PC-9 (cell line): Measurements from ENCODE around the gene NMNAT2. TPM values are rescaled to one million over a fixed set of nuclear protein-coding genes. Genes with fewer than 3 reads are reported as not detected.

Experiments used
- BruUV-seq: library from RNA; stranded (reverse); fragments of 400-500 nt; replicated peaks from 2 replicates; lab custom pipeline; 2021; lab: Mats Ljungman, UMichigan
- CTCF ChIA-PET: fragments of 300-600 bp; sonication (Branson Sonifier 250); formaldehyde crosslinking; loops from one replicate; lab custom pipeline; 2022; ENCODE audit warnings: antibody characterized with exemption; lab: Charles Lee
- POLR2A ChIA-PET: fragments of 300-600 bp; sonication (Branson Sonifier 250); formaldehyde crosslinking; loops from one replicate; lab custom pipeline; 2022; ENCODE audit warnings: antibody characterized with exemption; ENCODE audit not compliant: unreplicated experiment; lab: Charles Lee
- DNase-seq, 2 experiments: peaks; one replicate each; pipeline versions ENCODE4 v3.0.0 to v3.0.0-alpha.2; 2015 to 2022; ENCODE audit warnings: mixed read lengths in 1 of 2
- H2AFZ ChIP-seq: fragments of 200-600 bp; sonication (generic); 2 replicates; pipeline ENCODE4 v1.8.1; 2017; ENCODE audit warnings: antibody characterized with exemption
- H3F3A ChIP-seq: fragments of 200-600 bp; sonication (generic); 2 replicates; pipeline ENCODE4 v1.8.1; 2017; ENCODE audit warnings: antibody characterized with exemption, mild to moderate bottlenecking, low read depth; ENCODE audit not compliant: insufficient read depth
- H3K27ac ChIP-seq: fragments of 200-600 bp; sonication (generic); 2 replicates; pipeline ENCODE4 v1.6.1; 2016; ENCODE audit warnings: mixed run types
- H3K27me3 ChIP-seq: fragments of 200-600 bp; sonication (generic); 2 replicates; pipeline ENCODE4 v1.6.1; 2016; ENCODE audit warnings: low read depth, mixed run types; ENCODE audit not compliant: insufficient read depth
- H3K36me3 ChIP-seq: fragments of 200-600 bp; sonication (generic); 2 replicates; pipeline ENCODE4 v1.6.1; 2016; ENCODE audit warnings: low read depth, mixed run types
- H3K4me1 ChIP-seq: fragments of 200-600 bp; sonication (generic); replicated peaks from 2 replicates; pipeline ENCODE4 v1.6.1; 2016; ENCODE audit warnings: mixed run types; ENCODE audit not compliant: insufficient read depth
- H3K4me2 ChIP-seq: fragments of 200-600 bp; sonication (generic); 2 replicates; pipeline ENCODE4 v1.6.1; 2017; ENCODE audit warnings: mixed run types
- H3K4me3 ChIP-seq: fragments of 200-600 bp; sonication (generic); 2 replicates; pipeline ENCODE4 v1.6.1; 2016; ENCODE audit warnings: mixed run types
- H3K79me2 ChIP-seq: fragments of 200-600 bp; sonication (generic); 2 replicates; pipeline ENCODE4 v1.6.1; 2017; ENCODE audit warnings: low read depth, mixed run types
- H3K9me2 ChIP-seq: fragments of 200-600 bp; sonication (generic); 2 replicates; pipeline ENCODE4 v1.8.1; 2017; ENCODE audit warnings: mild to moderate bottlenecking; ENCODE audit not compliant: insufficient read depth
- H3K9me3 ChIP-seq: fragments of 200-600 bp; sonication (generic); 2 replicates; pipeline ENCODE4 v1.8.1; 2016; ENCODE audit warnings: low read depth; ENCODE audit not compliant: insufficient read depth
- H4K20me1 ChIP-seq: fragments of 200-600 bp; sonication (generic); 2 replicates; pipeline ENCODE4 v1.8.1; 2017; ENCODE audit not compliant: insufficient read depth
- CTCF ChIP-seq: fragments of 200-600 bp; sonication (generic); conservative IDR thresholded peaks from 2 replicates; pipeline ENCODE4 v1.6.1; 2017; ENCODE audit warnings: mixed run types, antibody characterized with exemption, mild to moderate bottlenecking, moderate library complexity
- EZH2 ChIP-seq: fragments of 200-600 bp; sonication (generic); IDR thresholded peaks from 2 replicates; pipeline ENCODE4 v1.8.0; 2017; ENCODE audit warnings: antibody characterized with exemption, low read depth
- intact Hi-C: fragments of 100-400 bp; cut with micrococcal nuclease; formaldehyde crosslinking; loops from one replicate; pipeline ENCODE4 v1.10.0; 2022; ENCODE audit not compliant: unreplicated experiment
- total RNA-seq: library from RNA; stranded (reverse); gene quantifications from 2 replicates; pipeline ENCODE4 v1.2.3, GENCODE V29; 2021

Gene NMNAT2
- total RNA-seq, 1 experiment from 2014 or later: 29.2 TPM

GRCh38 chr1:183239793-183240525 is 178.2 kb downstream of the NMNAT2 start:
- TSS peak; percentile 48 for BruUV-seq
- Histone ChIP-seq H3K36me3 (peaks cover 33% of the 10 kb centered on the region), H3K79me2 (no peaks in the 10 kb centered on the region), H3K27ac (no peak overlapping the region), H2AFZ (no peak overlapping the region), H3K4me1 (peaks cover 11% of the 10 kb centered on the region), H3K9me2 (no peaks in the 10 kb centered on the region), H3K27me3 (no peaks in the 10 kb centered on the region), H3F3A (peaks cover 20% of the 10 kb centered on the region), H4K20me1 (no peaks in the 10 kb centered on the region), H3K4me3 (no peak overlapping the region), H3K4me2 (no peak overlapping the region), H3K9me3 (no peaks in the 10 kb centered on the region)
- no peak for DNase-seq
- POLR2A ChIA-PET: no interaction called here
- TF ChIP-seq CTCF (no peak), EZH2 (no peak)
- CTCF ChIA-PET: interaction anchor here (0.6 kb wide), 1 partner anchor 33 kb away, joined by 8 read pairs; no protein-coding TSS in a partner anchor
- intact Hi-C loops: no loop called here

- TF ChIP-seq EZH2 (no peak), CTCF (no peak)
- no peaks in the 10 kb centered on the region for H4K20me1 ChIP-seq
- H3K27me3 ChIP-seq: no peaks in the 10 kb centered on the region
- peaks cover 28% of the 10 kb centered on the region for H3K36me3 ChIP-seq
- CTCF ChIA-PET: no interaction called here
- no peak overlapping the region for H2AFZ ChIP-seq
- no peak for DNase-seq
- H3K9me3 ChIP-seq: no peaks in the 10 kb centered on the region
- POLR2A ChIA-PET: no interaction called here
- peaks cover 27% of the 10 kb centered on the region for H3F3A ChIP-seq
- H3K27ac ChIP-seq: no peak overlapping the region
- no peaks in the 10 kb centered on the region for H3K9me2 ChIP-seq
- BruUV-seq: no TSS peak
- intact Hi-C loops: no loop called here
- no peaks in the 10 kb centered on the region for H3K79me2 ChIP-seq
- H3K4me2 ChIP-seq: no peak overlapping the region
- no peak overlapping the region for H3K4me3 ChIP-seq
- peaks cover 16% of the 10 kb centered on the region for H3K4me1 ChIP-seq
Observed at GRCh38 chr1:183239220-183239742, 178.9 kb downstream of the NMNAT2 start.

- BruUV-seq: no TSS peak
- Histone ChIP-seq H3K9me2 (no peaks in the 10 kb centered on the region), H3K36me3 (peaks cover 29% of the 10 kb centered on the region), H3K27me3 (no peaks in the 10 kb centered on the region), H3K79me2 (no peaks in the 10 kb centered on the region), H3F3A (peaks cover 39% of the 10 kb centered on the region), H3K4me1 (peaks cover 28% of the 10 kb centered on the region), H3K4me2 (no peak overlapping the region), H2AFZ (no peak overlapping the region), H3K27ac (no peak overlapping the region), H4K20me1 (no peaks in the 10 kb centered on the region), H3K4me3 (no peak overlapping the region), H3K9me3 (no peaks in the 10 kb centered on the region)
- peak in 1 of 2 experiments; percentile 60 for DNase-seq
- POLR2A ChIA-PET: no interaction called here
- TF ChIP-seq EZH2: no peak
- TF ChIP-seq CTCF: no peak
- intact Hi-C loops: no loop called here
- CTCF ChIA-PET: no interaction called here
Observed at GRCh38 chr1:183238071-183238470, 180.1 kb downstream of the NMNAT2 start.
